MCF 10A (cell line): ENCODE measurements around the gene SEC14L3. TPM values are rescaled to one million over a fixed set of nuclear protein-coding genes. Genes with fewer than 3 reads are reported as not detected.

Experiments
- BruUV-seq: library from RNA; stranded (reverse); fragments of 400-500 nt; replicated peaks from 2 replicates; lab custom pipeline; 2021; lab: Mats Ljungman, UMichigan
- CTCF ChIA-PET: fragments of 300-600 bp; sonication (Branson Sonifier 250); formaldehyde crosslinking; extraction: SDS; loops from one replicate; lab custom pipeline; 2021; ENCODE audit warnings: antibody characterized with exemption, inconsistent platforms; lab: Yijun Ruan, JAX
- POLR2A ChIA-PET: fragments of 300-600, 350-650 bp; sonication (Branson Sonifier 250); formaldehyde crosslinking; extraction: SDS; loops from one replicate; lab custom pipeline; 2020; ENCODE audit warnings: antibody characterized with exemption, inconsistent platforms; lab: Yijun Ruan, JAX
- DNase-seq: peaks from one replicate; pipeline ENCODE4 v3.0.0-alpha.2; 2018; ENCODE audit not compliant: unreplicated experiment
- H3K27ac Mint-ChIP-seq: one replicate; pipeline ENCODE4 v1.8.0; 2022; ENCODE audit warnings: mild to moderate bottlenecking, low read depth, mixed read lengths; ENCODE audit not compliant: unreplicated experiment
- H3K27me3 Mint-ChIP-seq: one replicate; pipeline ENCODE4 v1.8.0; 2022; ENCODE audit warnings: mixed read lengths; ENCODE audit not compliant: insufficient read depth, unreplicated experiment
- H3K36me3 Mint-ChIP-seq: one replicate; pipeline ENCODE4 v1.8.0; 2022; ENCODE audit warnings: mild to moderate bottlenecking, moderate library complexity, mixed read lengths; ENCODE audit not compliant: insufficient read depth, unreplicated experiment
- H3K4me1 Mint-ChIP-seq: one replicate; pipeline ENCODE4 v1.8.0; 2022; ENCODE audit warnings: mixed read lengths; ENCODE audit not compliant: insufficient read depth, unreplicated experiment
- H3K4me3 Mint-ChIP-seq: one replicate; pipeline ENCODE4 v1.8.0; 2022; ENCODE audit warnings: mild to moderate bottlenecking, moderate library complexity, mixed read lengths; ENCODE audit not compliant: unreplicated experiment
- H3K9me3 Mint-ChIP-seq: one replicate; pipeline ENCODE4 v1.8.0; 2022; ENCODE audit warnings: mixed read lengths; ENCODE audit not compliant: unreplicated experiment
- CTCF ChIP-seq: fragments of 200-600 bp; IDR thresholded peaks from one replicate; pipeline ENCODE4 v1.8.0; 2022; ENCODE audit warnings: antibody characterized with exemption, mild to moderate bottlenecking; ENCODE audit not compliant: unreplicated experiment
- intact Hi-C: fragments of 100-400 bp; cut with micrococcal nuclease; formaldehyde crosslinking; loops from 2 replicates; pipeline ENCODE4 v1.14.1; 2022
- total RNA-seq: library from RNA; stranded (reverse); gene quantifications from 2 replicates; pipeline ENCODE4 v1.2.3, GENCODE V29; 2022

Gene SEC14L3
- total RNA-seq, 1 experiment from 2014 or later: not detected

- DNase-seq: no peak
- POLR2A ChIA-PET: no interaction called here
- Mint-ChIP-seq H3K9me3 (no peaks in the 10 kb centered on the region), H3K4me3 (no peak overlapping the region), H3K27me3 (peaks cover 6% of the 10 kb centered on the region), H3K36me3 (peaks cover 6% of the 10 kb centered on the region), H3K4me1 (no peaks in the 10 kb centered on the region), H3K27ac (no peak overlapping the region)
- intact Hi-C loops: no loop called here
- no TSS peak for BruUV-seq
- TF ChIP-seq CTCF: no peak
- CTCF ChIA-PET: interaction anchor here (1.2 to 1.5 kb wide), 2 partner anchors 18 to 286 kb away, joined by 3 to 9 read pairs; no protein-coding TSS in a partner anchor
These were observed 31.1 kb upstream of the SEC14L3 start for GRCh38 chr22:30502911-30503310.

- H3K4me3 Mint-ChIP-seq: no peak overlapping the region
- intact Hi-C loops: no loop called here
- TF ChIP-seq CTCF: no peak
- ChIA-PET CTCF (interaction anchor here (1.2 kb wide), 1 partner anchor 286 kb away, joined by 3 read pairs; no protein-coding TSS in a partner anchor), POLR2A (no interaction called here)
- H3K9me3 Mint-ChIP-seq: no peaks in the 10 kb centered on the region
- peaks cover 13% of the 10 kb centered on the region for H3K27me3 Mint-ChIP-seq
- no TSS peak for BruUV-seq
- H3K36me3 Mint-ChIP-seq: peaks cover 6% of the 10 kb centered on the region
- no peak overlapping the region for H3K27ac Mint-ChIP-seq
- H3K4me1 Mint-ChIP-seq: no peaks in the 10 kb centered on the region
- DNase-seq: no peak
These were observed 30.3 kb upstream of the SEC14L3 start for GRCh38 chr22:30502153-30502552.

GRCh38 chr22:30500628-30501027 is 28.8 kb upstream of the SEC14L3 start:
- TF ChIP-seq CTCF: no peak
- Mint-ChIP-seq H3K4me3 (no peak overlapping the region), H3K36me3 (peaks cover 6% of the 10 kb centered on the region), H3K27ac (no peak overlapping the region), H3K9me3 (no peaks in the 10 kb centered on the region), H3K4me1 (no peaks in the 10 kb centered on the region), H3K27me3 (peaks cover 20% of the 10 kb centered on the region)
- POLR2A ChIA-PET: no interaction called here
- CTCF ChIA-PET: interaction anchor here (0.6 to 0.8 kb wide), 2 partner anchors 48 to 51 kb away, joined by 3 to 6 read pairs; no protein-coding TSS in a partner anchor
- DNase-seq: no peak
- BruUV-seq: no TSS peak
- intact Hi-C loops: no loop called here

- Mint-ChIP-seq H3K9me3 (no peaks in the 10 kb centered on the region), H3K27ac (no peak overlapping the region), H3K4me1 (no peaks in the 10 kb centered on the region), H3K27me3 (peaks cover 35% of the 10 kb centered on the region), H3K4me3 (no peak overlapping the region), H3K36me3 (peaks cover 6% of the 10 kb centered on the region)
- no peak for DNase-seq
- no TSS peak for BruUV-seq
- POLR2A ChIA-PET: interaction anchor here (0.7 kb wide), 1 partner anchor 75 kb away, joined by 4 read pairs; no protein-coding TSS in a partner anchor
- CTCF ChIA-PET: no interaction called here
- intact Hi-C loops: no loop called here
- no peak for TF ChIP-seq CTCF
These were observed 25.8 kb upstream of the SEC14L3 start for GRCh38 chr22:30497466-30498150.
